Measurements from ENCODE around the gene KIAA0513. TPM values are rescaled to one million over a fixed set of nuclear protein-coding genes. Genes with fewer than 3 reads are reported as not detected.

Gene KIAA0513
- total RNA-seq, 4 donors from 2014 or later, result 17.7 to 52.0 (median 23.9) TPM

DNA sequence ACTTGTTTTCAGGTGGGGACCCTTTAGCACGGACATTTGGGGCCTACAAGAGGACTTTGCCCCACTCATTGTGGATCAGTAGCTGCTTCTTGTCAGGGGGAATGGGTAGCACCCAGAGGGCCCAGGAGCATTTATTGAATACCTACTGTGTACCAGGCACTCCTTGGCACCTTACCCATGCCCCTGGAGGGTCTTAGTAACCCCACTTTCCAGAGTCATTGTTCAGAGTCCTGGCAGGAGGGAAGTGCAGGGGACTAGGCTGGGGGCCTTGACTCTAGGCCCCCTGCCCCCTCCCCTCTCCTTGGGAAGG is 105.7 kb downstream of the KIAA0513 start:
- H3K4me3 ChIP-seq, result no peak overlapping the region
- no peaks in the 10 kb centered on the region for H3K36me3 ChIP-seq
- TF ChIP-seq POLR2A (IDR thresholded peaks at IDR 0.05), result no peak
- TF ChIP-seq, protein P1, sequence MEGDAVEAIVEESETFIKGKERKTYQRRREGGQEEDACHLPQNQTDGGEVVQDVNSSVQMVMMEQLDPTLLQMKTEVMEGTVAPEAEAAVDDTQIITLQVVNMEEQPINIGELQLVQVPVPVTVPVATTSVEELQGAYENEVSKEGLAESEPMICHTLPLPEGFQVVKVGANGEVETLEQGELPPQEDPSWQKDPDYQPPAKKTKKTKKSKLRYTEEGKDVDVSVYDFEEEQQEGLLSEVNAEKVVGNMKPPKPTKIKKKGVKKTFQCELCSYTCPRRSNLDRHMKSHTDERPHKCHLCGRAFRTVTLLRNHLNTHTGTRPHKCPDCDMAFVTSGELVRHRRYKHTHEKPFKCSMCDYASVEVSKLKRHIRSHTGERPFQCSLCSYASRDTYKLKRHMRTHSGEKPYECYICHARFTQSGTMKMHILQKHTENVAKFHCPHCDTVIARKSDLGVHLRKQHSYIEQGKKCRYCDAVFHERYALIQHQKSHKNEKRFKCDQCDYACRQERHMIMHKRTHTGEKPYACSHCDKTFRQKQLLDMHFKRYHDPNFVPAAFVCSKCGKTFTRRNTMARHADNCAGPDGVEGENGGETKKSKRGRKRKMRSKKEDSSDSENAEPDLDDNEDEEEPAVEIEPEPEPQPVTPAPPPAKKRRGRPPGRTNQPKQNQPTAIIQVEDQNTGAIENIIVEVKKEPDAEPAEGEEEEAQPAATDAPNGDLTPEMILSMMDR (IDR thresholded peaks at IDR 0.05), result no peak
- no peaks in the 10 kb centered on the region for H3K27me3 ChIP-seq
- H3K27ac ChIP-seq, result no peak overlapping the region
- H3K4me1 ChIP-seq, result peaks cover 0 to 35% (median 0%) of the 10 kb centered on the region in 4 donors
- H3K9me3 ChIP-seq, result no peaks in the 10 kb centered on the region
- DNase-seq, result no peak

DNA sequence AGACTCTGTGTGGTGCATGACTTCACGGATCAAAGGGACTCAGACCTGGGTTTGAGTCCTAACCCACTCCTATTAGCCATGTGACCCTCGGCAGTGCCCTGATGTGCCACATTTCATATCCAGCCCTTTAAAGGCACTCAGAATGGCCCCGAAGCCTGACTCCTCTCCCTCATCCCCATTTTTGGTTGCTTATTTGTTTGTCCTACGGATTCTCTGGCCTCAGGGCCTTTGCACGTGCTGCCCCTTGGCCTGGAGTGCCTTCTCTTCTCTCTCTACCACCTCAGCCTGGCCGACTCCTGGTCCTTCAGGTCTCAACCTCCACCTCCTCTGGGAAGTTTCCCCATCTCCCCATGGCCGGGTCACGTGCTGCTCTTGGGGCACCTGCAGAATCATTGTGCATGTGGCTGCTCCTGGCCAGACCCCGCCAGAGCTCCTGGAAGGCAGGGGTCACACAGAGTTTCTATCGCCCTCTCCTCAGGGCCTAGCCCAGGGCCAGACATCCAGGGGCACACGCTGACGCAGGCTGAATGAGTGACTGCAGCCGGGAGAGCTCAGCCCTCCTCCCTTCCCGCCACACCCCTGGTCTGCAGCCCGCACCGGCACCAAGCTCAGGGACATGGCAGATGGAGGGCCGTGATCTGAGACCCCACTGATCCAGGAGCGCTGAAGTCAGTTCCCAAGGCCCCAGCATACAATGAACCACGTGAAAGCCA is 106.6 kb downstream of the KIAA0513 start:
- DNase-seq, result no peak
- Histone ChIP-seq H3K9me3 (no peaks in the 10 kb centered on the region), H3K4me3 (no peak overlapping the region), H3K36me3 (no peaks in the 10 kb centered on the region), H3K4me1 (peaks cover 0 to 35% (median 0%) of the 10 kb centered on the region in 4 donors), H3K27ac (peak overlapping the region in 1 of 4 donors; percentile 29), H3K27me3 (no peaks in the 10 kb centered on the region)
- no peak for TF ChIP-seq POLR2A (IDR thresholded peaks at IDR 0.05)

DNA sequence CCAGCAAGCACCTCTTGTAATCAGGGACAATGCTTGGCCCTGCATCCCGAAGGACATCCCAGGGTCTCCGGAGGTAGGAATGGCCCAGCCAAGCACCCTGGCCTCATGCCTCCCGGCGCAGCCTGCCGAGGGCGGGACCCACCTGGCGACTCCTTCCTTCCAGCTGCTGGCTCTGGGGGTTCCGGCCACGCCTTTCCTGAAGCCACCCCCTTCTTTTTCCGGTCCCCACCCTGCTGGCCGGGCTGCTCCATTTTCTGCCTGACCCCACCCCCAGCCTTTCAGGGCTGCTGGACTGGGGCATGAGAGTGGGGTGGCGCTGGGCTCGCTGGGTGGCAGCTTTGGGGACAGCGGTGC is 107.2 kb downstream of the KIAA0513 start:
- Histone ChIP-seq H3K27ac (peak overlapping the region in 1 of 4 donors; percentile 29), H3K4me3 (no peak overlapping the region), H3K27me3 (no peaks in the 10 kb centered on the region), H3K4me1 (peaks cover 0 to 32% (median 0%) of the 10 kb centered on the region in 4 donors), H3K36me3 (no peaks in the 10 kb centered on the region), H3K9me3 (no peaks in the 10 kb centered on the region)
- TF ChIP-seq, protein P1 (IDR thresholded peaks at IDR 0.05), result no peak
- no peak for TF ChIP-seq POLR2A (IDR thresholded peaks at IDR 0.05)
- no peak for DNase-seq

DNA sequence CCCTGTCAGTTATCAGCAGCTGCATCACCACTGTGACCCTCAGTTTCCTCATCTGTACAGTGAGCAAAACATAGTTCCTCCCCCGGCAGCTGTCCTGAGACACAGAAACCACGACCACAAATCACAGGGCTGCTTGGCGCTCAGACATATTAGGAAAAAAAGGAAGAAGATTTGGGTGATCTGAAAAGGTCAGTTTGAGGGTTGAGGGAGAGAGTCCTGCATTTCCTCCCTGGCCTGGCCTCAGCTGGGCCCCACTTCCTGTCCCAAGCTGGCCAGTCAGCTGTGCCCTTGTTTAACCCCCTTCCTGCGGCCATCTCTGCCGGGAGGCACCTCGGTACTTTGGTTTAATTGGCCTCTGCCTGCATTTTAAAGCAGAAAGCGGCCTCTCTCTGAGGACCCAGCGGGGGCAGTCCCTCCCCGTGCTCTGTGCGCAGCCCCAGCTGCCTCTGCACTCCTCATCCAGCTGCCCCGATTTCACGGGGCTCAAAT is 108.7 kb downstream of the KIAA0513 start:
- peak overlapping the region; percentile 63 to 85 (median 75) for H3K27ac ChIP-seq
- TF ChIP-seq, protein P1 (IDR thresholded peaks at IDR 0.05), result no peak
- TF ChIP-seq POLR2A (IDR thresholded peaks at IDR 0.05), result no peak
- DNase-seq, result peak in 2 of 3 donors; percentile 35 to 61
- no peaks in the 10 kb centered on the region for H3K9me3 ChIP-seq
- H3K4me3 ChIP-seq, result peak overlapping the region in 3 of 4 donors; percentile 6 to 11 (median 10)
- peaks cover 0 to 19% (median 0%) of the 10 kb centered on the region in 4 donors for H3K4me1 ChIP-seq
- H3K27me3 ChIP-seq, result no peaks in the 10 kb centered on the region
- no peaks in the 10 kb centered on the region for H3K36me3 ChIP-seq

DNA sequence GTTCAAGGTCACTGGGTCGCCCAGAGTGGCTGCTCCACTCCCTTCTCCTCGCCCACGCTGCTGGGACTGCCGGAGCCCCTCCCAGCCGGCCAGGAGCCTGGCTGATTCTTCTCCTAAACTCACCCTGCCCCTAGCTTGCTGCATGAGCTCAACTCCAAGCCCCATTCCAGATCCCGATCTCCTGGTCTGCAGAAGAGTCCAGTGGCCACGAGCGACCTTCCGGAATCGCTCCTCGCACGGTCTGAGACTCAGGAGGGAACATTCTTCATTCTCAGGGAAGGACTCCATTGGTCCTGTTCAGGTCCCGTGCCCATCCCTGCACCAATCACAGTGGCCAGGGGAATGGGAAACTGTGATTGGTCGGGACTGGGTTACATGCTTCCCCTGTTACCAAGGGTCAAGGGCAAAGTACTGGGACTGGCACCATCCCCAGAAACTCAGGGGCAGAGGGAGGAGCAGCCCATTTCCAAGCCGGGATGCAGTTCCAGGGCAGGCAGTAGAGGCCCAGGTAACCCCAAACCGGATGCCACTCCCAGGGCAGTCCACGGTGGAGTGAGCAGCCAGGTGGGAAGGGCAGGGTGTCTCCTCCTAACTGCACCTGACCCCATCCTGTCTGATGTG is 109.2 kb downstream of the KIAA0513 start:
- Histone ChIP-seq H3K27ac (peak overlapping the region; percentile 63 to 85 (median 75)), H3K4me3 (peak overlapping the region in 3 of 4 donors; percentile 11 to 39 (median 33)), H3K9me3 (no peaks in the 10 kb centered on the region), H3K27me3 (no peaks in the 10 kb centered on the region), H3K36me3 (no peaks in the 10 kb centered on the region), H3K4me1 (peaks cover 0 to 19% (median 0%) of the 10 kb centered on the region in 4 donors)
- TF ChIP-seq, protein P1 (IDR thresholded peaks at IDR 0.05), result no peak
- no peak for TF ChIP-seq POLR2A (IDR thresholded peaks at IDR 0.05)
- peak in 1 of 3 donors; percentile 29 for DNase-seq

Data from Peyer's patch (tissue), 4 donors.